Colon (tissue), 2 donors: ENCODE results near the gene TRAP1.
"Not testable (repeated sequence)": the region's sequence is repeated elsewhere in the genome, so short reads cannot be mapped to it uniquely, and the experiment has no call there.

Source experiments
- FAIRE-seq: peaks from 2 replicates; lab custom pipeline; 2012; peaks lifted over from hg19 to GRCh38; lab: Jason Lieb, UNC
- donor health status: control.
- donor health status: control.

TRAP1 gene

GRCh38 chr16:3672571-3673041, 44.7 kb downstream of the TRAP1 start:
- FAIRE-seq: no peak

- FAIRE-seq: no peak
Observed at GRCh38 chr16:3671424-3671823, 45.9 kb downstream of the TRAP1 start.

- no peak for FAIRE-seq
Observed at GRCh38 chr16:3670711-3671110, 46.6 kb downstream of the TRAP1 start.

- FAIRE-seq: no peak
Observed at GRCh38 chr16:3669082-3669481, 48.2 kb downstream of the TRAP1 start.

- FAIRE-seq: no peak
Observed at GRCh38 chr16:3668626-3669025, 48.7 kb downstream of the TRAP1 start.

GRCh38 chr16:3665508-3665907, 51.8 kb downstream of the TRAP1 start:
- FAIRE-seq: no peak

GRCh38 chr16:3664187-3664896, 53.0 kb downstream of the TRAP1 start:
- no peak for FAIRE-seq

- no peak for FAIRE-seq
Observed at GRCh38 chr16:3662601-3663000, 54.7 kb downstream of the TRAP1 start.

GRCh38 chr16:3661922-3662321, 55.4 kb downstream of the TRAP1 start:
- FAIRE-seq: no peak

GRCh38 chr16:3661311-3661710, 56.0 kb downstream of the TRAP1 start:
- no peak for FAIRE-seq

- FAIRE-seq: no peak
Observed at GRCh38 chr16:3659251-3659650, 58.1 kb downstream of the TRAP1 start.

- FAIRE-seq: no peak
Observed at GRCh38 chr16:3656491-3657468, 60.5 kb downstream of the TRAP1 start.

- FAIRE-seq: not testable (repeated sequence)
Observed at GRCh38 chr16:3656160-3656490, 61.2 kb downstream of the TRAP1 start.

GRCh38 chr16:3655396-3656159, 61.7 kb downstream of the TRAP1 start:
- no peak for FAIRE-seq

GRCh38 chr16:3655030-3655395, 62.3 kb downstream of the TRAP1 start:
- no peak for FAIRE-seq

GRCh38 chr16:3654249-3654991, 62.9 kb downstream of the TRAP1 start, which contains the start of gene DNASE1:
Gene DNASE1 (plus strand): TSS chr16:3654691. CDS start chr16:3655374, 683 bp downstream.
- no peak for FAIRE-seq

- FAIRE-seq: no peak
Observed at GRCh38 chr16:3652373-3653195, 64.7 kb downstream of the TRAP1 start.

- no peak for FAIRE-seq
Observed at GRCh38 chr16:3651461-3652372, 65.6 kb downstream of the TRAP1 start.

- no peak for FAIRE-seq
Observed at GRCh38 chr16:3650631-3651265, 66.6 kb downstream of the TRAP1 start.
